Left renal cortex interstitium (tissue), 4 donors: ENCODE results near the gene ARMS2. TPM values are rescaled to one million over a fixed set of nuclear protein-coding genes. Genes with fewer than 3 reads are reported as not detected.

Experiments
- DNase-seq, 4 donors: peaks; one replicate each; pipeline ENCODE4 v3.0.0-alpha.2; 2013; ENCODE audit warnings: low read depth in 4 of 4, low spot score in 2 of 4, missing footprints in 1 of 4
- polyA plus RNA-seq, 4 donors: library from polyadenylated mRNA; unstranded; fragments of 120-200 nt; gene quantifications; one replicate each; pipeline ENCODE4 v1.2.1, GENCODE V29; 2013; ENCODE audit not compliant: insufficient read length in 4 of 4

ARMS2 gene
- polyA plus RNA-seq, 4 donors: 0.22 to 0.36 (median 0.33) TPM; not detected in 1

DNA sequence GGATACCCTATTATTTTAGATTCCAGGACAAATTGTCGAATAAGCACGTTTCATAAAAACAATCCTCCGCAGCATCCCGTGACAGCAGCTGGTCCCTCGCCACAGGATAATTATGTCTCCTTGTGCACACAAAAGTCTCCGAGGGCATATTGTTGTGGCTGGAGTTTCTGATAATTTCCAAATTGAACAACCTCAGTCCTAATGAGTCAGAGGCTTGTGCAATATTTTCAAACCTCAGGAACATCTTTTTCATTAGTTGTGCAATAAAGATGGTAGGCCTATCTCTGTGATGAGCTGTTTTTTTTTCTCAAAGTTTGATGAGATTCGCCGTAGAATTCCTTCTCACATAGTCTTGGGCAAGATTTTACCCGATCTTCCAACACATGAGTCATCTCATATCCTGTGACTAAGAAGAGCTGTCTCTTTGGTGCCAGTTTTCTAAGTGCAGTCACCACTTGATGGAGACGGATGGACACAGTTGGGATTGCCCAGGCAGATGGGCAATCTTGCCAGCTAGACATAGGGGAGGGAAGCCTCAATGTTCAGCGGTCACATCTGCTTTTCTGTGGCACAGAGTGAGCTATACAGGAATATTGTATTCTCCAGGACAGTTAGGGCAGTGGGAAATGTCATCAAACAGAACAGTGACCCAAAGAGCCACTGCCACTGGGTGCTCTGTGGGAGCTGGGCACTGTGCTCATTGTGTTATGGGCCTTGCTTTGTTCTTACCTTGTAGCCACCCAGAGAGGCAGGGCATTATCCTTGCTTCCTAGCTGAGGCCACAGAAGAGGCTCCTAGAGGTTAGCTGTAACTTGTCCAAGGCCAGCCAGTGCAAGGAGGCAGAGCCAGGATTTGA is 14.7 kb downstream of the ARMS2 start:
- no peak for DNase-seq

DNA sequence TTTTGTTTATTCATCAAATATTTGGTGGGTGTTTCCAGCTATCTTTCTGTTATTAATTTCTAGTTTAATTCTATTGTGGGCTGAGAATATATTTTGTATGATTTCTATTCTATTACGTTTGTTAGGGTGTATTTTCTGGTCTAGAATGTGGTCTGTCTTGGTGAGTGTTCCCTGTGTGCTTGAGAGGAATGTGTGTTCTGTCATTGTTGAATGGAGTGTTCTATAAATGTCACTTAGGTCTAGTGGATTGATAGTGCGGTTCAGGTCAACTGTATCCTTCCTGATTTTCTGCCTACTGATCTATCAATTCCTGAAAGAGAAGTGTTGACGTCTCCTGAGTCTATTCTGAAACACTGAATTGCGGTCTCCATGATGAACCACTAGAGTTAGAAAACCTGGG is 15.4 kb downstream of the ARMS2 start:
- no peak for DNase-seq

DNA sequence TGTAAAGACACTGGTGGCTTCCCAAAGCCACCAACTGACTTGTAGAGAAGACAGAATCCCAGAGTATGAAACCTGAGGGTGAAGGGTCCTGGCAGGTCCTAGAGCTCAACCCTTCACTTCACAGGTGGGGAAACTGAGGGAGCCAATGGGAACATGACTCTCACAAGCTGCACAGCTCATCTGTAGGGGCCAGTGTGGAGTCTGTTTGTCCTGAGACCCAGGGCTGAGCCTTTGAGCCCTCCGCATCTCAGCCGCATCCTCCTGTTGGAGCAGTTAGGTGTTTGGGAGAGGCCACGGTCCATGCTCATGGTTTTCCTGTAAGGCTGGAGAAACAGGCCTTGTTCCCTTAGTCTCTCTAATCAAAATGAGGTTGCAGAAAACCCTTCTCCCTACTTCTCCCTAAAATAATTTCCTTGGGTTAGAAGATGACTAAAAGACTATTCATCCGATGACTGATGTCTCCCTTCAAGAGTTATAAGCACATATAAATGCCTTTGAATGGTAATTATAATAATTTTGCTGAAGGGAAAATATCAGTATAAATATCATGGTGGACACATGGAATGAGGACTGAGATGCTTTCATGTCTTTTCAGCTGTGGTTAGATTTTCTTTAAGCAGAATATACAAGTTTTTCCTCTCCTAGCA is 17.2 kb downstream of the ARMS2 start:
- no peak for DNase-seq

DNA sequence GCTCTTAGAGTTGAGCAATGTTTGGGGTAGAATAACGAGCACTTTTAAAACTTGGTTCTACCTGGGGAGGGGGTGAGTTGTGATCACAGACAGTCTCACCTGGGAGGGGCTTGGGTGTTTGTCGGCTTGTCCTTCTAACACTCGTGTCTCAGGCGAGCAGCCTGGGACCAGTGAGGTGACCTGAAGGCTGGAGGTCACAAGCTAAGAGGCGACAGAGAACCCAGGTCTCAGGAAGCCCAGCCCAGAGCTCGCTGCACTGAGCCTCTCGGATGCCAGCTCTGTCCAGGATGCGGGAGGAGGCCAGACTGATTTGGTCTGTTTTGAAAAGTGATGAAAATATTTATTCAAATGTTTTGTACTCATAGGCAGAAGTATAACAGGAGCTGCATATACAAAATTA is 18.7 kb downstream of the ARMS2 start:
- DNase-seq: no peak

DNA sequence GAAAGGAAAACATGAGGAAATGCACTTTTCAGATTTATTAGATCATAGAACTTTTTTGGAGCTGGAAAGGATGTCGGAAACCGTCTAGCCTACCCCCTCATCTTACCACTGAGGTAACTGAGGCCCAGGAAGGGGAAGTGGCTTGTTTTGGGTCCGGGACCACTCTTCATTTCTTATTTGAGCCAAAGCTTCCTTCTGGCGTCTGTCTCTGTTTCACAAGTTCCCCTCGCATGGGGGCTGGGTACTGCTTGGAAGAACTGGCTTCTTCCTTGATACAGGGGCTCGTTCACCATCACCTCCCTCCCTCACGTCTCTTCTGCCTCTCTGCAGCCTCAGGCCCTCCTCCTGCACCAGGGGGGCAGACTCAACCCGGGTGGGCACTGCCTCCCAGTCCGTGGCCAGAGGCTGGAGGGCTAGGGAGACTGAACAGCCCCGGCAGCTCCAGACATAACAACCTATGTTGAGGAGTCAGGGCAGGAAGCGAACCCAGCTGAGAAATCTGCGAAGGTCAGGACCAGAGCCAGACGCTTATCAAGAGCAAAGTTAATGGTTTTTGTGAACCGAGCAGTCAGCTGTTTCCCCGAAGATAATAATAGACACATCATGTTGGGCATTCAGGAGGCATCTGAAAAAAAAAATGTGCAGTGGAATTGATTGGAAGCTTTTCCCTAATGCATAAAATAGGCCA is 19.8 kb downstream of the ARMS2 start:
- DNase-seq: no peak

DNA sequence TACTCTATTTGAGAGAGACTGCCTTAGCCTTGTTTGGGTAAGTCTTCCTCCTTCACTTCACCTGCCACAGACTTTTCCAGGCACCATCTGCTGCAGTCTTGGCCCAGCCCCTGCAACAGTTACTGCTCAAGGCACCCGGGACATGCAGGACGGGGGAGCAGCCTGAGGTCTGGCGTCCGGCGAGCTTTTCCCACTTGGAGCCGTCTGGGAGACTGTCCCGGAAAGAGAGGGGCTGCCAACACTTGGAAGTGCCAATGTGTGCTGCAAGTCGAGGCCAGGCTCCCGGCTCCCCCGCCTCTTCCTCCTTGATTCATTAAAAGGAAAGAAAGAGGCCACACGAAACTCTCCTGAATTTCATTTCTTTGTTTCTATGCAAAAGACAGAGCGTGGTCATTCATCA is 20.6 kb downstream of the ARMS2 start:
- DNase-seq: no peak

DNA sequence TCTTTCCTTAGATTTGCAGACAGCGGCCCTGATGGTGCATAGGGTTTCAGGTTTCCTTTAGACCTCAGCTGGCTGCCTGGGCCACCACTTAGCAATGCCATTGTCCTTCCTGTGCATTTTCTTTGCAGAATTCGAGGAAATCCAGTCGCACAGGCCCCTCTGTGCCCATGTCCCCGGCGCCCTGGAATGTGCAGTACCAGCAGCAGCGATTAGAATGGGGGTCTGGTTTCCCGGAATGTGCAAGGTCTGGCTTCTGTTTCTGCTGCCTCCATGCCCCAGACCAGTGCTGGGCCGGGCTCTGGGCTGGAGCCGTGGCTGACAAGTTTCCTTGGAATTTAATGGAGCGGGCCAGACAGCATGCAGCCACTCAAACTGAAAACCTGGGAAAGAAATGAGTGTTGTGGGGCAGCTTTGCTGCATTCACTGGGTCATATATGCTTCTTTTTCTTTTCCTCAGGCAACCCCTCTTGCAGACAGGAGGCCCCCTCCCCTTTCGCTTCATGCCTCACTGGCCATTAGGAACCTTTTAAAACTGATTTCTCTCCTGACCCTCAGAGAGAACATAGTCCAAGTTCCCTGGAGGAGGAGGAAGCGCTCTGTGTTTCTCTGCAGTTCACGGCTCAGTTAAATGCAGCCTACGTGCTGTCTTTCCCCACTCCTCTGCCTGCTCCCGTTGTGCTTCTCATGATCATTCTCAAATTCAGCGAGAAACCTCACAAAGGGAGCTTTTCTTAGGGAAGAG is 21.3 kb downstream of the ARMS2 start:
- no peak for DNase-seq

DNA sequence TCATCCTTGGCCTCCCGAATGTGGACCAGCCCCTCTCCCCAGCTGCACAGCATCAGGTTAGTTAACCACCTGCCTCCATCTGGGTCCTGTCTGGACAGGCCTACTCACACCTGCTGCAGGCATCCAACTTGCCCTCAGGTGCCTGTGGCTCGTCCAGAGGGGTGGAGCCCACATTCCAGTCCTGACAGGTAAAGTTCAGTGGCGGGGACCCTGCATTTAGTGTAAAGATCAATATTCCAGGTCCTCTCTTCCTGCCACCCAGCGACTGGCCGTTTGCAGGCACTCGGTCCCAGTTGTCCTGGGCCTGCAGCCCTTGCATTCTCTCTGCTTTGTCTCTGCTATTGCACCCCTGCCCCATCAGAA is 21.9 kb downstream of the ARMS2 start:
- DNase-seq: no peak

DNA sequence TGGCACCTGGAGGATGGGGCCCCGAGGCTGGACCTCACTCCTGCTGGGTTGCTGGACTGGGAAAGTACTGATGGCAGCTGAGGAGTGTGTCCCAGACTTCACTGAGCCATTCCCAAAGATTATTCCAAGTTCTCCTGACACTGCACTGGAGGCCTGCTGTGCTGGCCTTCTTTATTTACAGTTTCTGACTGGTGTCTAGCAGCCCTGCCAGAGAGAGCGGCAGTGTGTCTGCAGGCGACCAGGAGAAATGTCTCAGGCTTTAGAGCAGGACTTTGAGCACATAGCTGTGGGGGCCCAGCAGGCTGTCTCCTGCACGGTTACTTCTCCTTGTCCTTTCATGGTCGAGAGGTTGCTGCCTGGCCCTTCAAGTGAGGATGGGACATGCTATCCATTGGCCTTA is 23.0 kb downstream of the ARMS2 start:
- DNase-seq: no peak

DNA sequence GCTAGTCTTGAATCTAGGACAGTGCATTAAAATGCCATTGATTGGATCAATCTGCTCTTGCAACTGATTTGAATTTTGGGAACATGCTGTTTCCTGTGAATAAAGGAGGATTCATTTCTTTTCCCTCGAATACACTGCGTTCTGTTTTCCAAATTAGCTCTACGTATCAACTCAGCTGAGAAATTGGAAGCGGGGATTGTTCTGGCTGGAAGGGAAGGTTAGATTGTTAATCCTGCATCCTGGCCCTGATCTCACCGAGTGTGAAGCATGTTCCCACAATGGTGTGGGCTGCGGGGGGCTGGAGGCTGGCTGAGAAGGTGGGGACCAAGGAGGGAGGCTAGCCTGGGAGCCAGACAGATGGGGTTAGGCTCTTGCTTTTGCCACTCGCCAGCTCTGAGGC is 24.5 kb downstream of the ARMS2 start:
- DNase-seq: no peak

DNA sequence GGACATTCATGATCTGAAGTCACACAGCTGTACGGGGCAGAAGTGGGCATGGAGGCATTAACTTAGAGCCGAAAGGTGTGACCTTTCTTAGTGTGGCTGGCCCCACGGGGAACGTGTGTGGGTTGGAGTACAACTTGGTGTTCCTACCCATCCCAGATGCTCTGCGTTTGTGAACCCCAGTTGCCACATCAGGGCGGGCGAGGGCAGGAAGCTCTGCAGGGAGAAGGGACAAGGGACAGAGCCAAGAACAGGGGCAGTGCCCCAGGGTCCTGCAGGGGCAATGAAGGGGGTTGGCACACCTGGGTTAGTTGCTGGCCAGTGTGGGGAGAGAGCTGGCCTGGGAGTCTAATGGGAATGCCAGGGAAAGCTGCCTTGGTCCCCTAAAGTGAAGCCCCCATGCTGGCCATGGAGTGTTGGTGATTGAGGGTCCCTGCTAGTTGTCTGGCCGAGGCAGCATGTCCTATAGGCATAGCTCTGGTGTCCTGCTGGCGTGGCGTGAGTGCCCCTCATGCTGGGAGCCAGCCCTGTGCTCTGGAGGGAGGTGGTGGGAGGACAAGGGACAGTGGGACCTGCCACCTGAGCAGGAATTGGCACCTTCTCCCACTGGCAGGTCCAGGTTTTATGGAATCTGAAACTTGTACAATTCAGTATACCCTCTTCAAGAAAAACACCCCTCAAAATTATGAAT is 25.8 kb downstream of the ARMS2 start:
- DNase-seq: no peak

DNA sequence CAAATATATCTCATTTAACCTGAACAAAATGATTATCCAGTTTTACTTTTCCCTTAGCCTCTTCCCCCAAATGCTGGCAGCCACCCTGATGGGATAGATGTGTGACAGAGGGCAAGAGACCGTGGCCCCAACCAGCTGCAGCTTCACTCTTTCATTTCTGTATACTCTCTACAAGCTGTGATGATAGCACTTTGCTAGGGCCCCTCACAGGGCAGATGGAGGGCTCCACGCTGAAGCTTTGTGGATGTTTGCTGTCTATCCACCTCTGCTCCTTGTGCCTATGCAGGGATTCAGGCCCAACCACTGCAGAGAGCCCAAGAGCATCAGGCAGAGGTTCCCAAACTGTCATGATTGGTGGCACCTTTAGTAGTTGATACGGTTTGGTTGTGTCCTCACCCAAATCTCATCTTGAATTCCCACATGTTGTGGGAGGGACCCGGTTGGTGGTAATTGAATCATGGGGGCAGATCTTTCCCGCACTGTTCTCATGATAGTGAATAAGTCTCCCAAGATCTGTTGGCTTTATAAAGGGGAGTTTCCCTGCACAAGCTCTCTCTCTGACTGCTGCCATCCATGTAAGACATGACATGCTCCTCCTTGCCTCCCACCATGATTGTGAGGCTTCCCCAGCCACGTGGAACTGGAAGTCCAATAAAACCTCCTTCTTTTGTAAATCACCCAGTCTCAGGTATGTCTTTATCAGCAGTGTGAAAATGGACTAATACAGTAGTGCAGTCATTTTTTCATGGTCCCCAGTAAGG is 27.0 kb downstream of the ARMS2 start:
- DNase-seq: no peak

DNA sequence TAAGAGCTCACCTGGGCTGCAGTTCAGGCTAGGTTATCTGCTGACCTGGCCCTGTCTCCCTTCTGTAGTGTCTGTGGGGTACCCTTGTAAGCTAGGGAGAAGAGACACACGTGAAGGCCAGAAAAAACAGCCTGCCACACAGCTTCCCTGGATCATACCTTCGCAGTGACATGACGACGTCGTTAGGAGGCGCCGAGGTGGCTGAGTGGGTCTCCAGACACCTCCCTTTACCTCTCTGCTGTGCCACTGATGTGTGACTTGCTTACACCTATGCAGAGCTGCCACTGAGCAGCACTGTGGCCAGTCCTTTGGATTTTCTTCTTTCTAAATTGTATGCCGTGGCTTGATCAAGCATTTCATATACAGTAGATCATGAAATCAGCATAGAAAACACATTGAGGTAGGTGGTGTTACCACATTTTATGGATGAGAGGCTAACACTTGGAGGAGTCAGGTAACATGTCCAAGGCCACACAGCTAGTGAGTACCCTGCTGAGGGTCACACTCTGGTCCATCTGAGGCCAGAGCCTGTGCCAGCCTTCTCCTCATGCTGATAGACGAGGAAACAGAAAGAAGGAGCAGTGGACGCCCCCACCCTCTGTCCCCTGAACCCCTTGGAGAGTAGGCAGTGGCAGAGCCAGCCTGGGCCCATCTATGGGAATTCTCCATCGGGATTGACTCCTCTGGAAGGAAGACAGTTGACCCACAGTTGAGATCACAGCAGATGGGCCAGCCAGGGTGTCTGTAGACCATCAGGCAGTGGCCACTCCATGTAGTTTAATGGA is 30.0 kb downstream of the ARMS2 start:
- DNase-seq: no peak

DNA sequence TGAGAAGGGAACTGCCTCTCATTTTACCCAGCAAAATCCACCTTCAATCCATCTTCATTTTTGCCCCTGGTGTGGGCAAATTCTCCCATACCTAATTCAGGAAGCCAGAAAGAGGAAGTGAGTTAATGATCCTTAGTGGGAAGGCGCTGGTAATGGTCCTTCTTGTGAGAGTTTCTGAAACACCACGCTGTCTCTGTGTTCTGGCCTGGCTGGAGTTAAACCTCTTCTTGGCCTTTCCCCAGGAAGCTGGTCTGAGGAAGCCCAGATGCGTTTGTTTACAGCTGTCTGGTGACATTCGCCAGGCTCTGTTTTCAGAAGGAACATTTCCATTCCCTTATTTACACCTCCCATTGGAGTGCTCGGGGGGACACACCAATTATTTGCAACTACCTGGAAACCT is 31.2 kb downstream of the ARMS2 start:
- no peak for DNase-seq

DNA sequence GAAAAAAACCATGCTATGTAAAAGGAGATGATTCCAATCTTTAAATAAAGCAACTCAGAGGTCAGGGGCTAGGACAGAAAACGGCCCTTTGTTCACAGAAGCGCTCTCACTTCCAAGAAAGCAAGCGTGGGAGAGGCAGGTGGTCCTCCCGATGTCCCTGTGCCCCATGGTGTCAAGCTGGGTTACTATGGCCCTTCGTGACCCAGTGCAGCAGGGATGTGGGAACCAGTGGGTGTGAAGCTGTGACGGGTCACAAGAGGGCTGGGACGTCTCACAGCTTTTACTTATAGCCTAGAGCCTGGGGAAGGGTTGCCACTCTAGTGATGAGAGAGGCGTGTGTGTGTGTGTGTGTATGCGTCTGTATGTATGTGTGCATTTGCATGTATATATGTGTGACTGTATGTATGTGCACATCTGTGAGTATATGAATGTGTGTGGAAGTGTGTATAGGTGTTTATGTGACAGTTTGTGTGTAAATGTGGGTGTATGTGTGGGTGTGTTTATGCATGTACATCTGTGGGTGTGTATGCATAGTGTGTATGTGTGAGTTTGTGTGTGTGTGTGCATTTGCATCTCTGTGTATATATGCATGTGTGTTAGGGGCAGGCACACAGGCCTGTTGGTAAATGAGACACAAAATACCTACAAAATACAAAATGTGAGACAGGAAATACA is 32.1 kb downstream of the ARMS2 start:
- no peak for DNase-seq

DNA sequence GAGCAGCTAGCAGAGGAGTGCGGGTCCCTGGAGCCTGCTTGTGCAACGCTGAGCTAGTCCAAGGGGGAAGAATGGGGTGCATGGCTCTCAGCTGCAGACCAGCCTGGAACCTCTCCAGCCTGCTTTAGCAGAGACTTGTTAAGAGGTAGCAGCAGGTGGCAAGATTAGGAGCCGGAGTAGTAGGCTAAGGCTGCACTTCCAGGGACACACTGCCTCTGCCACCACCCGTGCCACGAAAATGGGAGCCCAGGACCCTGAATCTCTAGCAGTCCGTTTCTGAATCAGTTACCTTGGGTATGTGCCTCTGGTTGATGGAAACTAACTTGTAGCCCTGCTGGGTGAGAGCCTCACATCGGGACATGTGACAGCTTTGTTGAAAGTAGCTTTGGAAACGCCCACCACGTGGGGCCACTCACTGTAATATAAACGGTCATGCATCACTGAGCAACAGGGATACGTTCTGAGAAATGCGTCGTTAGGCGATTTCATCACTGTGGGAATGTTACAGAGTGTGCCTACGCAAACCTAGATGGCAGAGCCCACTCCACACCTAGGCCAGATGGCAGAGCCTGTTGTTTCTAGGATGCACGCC is 32.8 kb downstream of the ARMS2 start:
- no peak for DNase-seq

DNA sequence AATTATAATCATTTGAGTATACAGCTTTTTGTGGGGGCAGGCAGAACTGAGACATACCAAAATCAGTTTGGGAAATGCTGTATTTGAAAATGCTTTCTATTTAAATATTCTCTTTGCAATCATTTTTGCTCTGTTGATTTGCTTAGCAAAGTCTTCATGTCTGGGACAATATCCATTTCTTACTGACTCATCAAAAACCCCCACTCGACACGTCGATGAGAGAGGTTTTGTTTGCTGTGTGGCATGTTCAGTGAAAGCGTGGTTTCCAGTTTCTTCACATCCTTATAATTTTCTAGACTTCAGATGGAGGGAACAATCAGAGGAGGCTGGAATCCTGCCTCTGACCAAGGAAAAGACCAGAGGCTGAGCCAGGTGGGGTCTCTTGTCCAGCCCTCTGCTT is 35.8 kb downstream of the ARMS2 start:
- no peak for DNase-seq
